CD14-positive monocyte (primary cell): ENCODE data around the gene ACP7. TPM values are rescaled to one million over a fixed set of nuclear protein-coding genes. Genes with fewer than 3 reads are reported as not detected.

Experiments
- DNase-seq, 3 donors: peaks; one replicate each; pipeline ENCODE4 v3.0.0-alpha.2; 2011 to 2022
- H2AFZ ChIP-seq: 2 replicates; pipeline ENCODE4 v1.6.0; 2012; ENCODE audit warnings: mild to moderate bottlenecking, low read depth, low read length, inconsistent platforms; ENCODE audit not compliant: insufficient read depth, poor library complexity, severe bottlenecking
- H3K27ac ChIP-seq, 2 donors: 1 replicate in 1 of 2; 2 replicates in 1 of 2; pipeline ENCODE4 v1.5.1; 2012 to 2013; ENCODE audit warnings: low read length in 2 of 2, control low read depth in 1 of 2, inconsistent platforms in 1 of 2, low read depth in 1 of 2, mild to moderate bottlenecking in 1 of 2
- H3K27me3 ChIP-seq, 2 donors: one replicate each; pipeline versions ENCODE4 v1.6.0 to v1.6.1; 2011 to 2013; ENCODE audit warnings: low read length in 2 of 2; ENCODE audit not compliant: control insufficient read depth in 2 of 2, insufficient read depth in 2 of 2
- H3K36me3 ChIP-seq, 2 donors: replicated peaks in 1 of 2; 1 replicate in 1 of 2; 2 replicates in 1 of 2; pipeline versions ENCODE4 v1.5.1 to v1.6.1; 2012 to 2013; ENCODE audit warnings: low read length in 2 of 2, control low read depth in 1 of 2, inconsistent platforms in 1 of 2, mild to moderate bottlenecking in 1 of 2; ENCODE audit not compliant: insufficient read depth in 2 of 2, control insufficient read depth in 1 of 2
- H3K4me1 ChIP-seq, 2 donors: 1 replicate in 1 of 2; 2 replicates in 1 of 2; pipeline versions ENCODE4 v1.5.1 to v1.6.1; 2012 to 2013; ENCODE audit warnings: low read length in 2 of 2, control low read depth in 1 of 2, inconsistent platforms in 1 of 2, mild to moderate bottlenecking in 1 of 2, moderate library complexity in 1 of 2; ENCODE audit not compliant: insufficient read depth in 2 of 2, control insufficient read depth in 1 of 2
- H3K4me2 ChIP-seq: replicated peaks from 2 replicates; pipeline ENCODE3; 2012; ENCODE audit warnings: low read length, moderate library complexity, mild to moderate bottlenecking; ENCODE audit not compliant: poor library complexity, severe bottlenecking; ENCODE audit errors: extremely low read depth
- H3K4me3 ChIP-seq, 3 experiments: fragments of 200-600 bp in 1 of 3; sonication (generic) in 1 of 3; replicated peaks in 1 of 3; 1 replicate in 2 of 3; 2 replicates in 1 of 3; pipeline ENCODE4 v1.5.1; 2011 to 2013; ENCODE audit warnings: low read length in 3 of 3, mild to moderate bottlenecking in 3 of 3, control low read depth in 2 of 3, low read depth in 2 of 3, inconsistent platforms in 1 of 3, moderate library complexity in 1 of 3
- H3K79me2 ChIP-seq: 2 replicates; pipeline ENCODE4 v1.6.0; 2012; ENCODE audit warnings: mild to moderate bottlenecking, control low read depth, inconsistent platforms, low read length, moderate library complexity; ENCODE audit not compliant: insufficient read depth
- H3K9ac ChIP-seq: 2 replicates; pipeline ENCODE4 v1.6.0; 2017; ENCODE audit warnings: low read length, mild to moderate bottlenecking; ENCODE audit not compliant: insufficient read depth, poor library complexity, severe bottlenecking
- H3K9me3 ChIP-seq, 2 donors: replicated peaks in 1 of 2; 1 replicate in 1 of 2; 2 replicates in 1 of 2; pipeline versions ENCODE4 v1.5.1 to v1.6.1; 2012 to 2013; ENCODE audit warnings: low read length in 2 of 2, control low read depth in 1 of 2; ENCODE audit not compliant: control insufficient read depth in 1 of 2, insufficient read depth in 1 of 2
- H4K20me1 ChIP-seq: 2 replicates; pipeline ENCODE4 v1.6.0; 2012; ENCODE audit warnings: mild to moderate bottlenecking, low read length, control low read depth, moderate library complexity; ENCODE audit not compliant: insufficient read depth
- H3K27ac Mint-ChIP-seq, 7 donors: one replicate each; pipeline ENCODE4 v1.8.0; 2020; ENCODE audit warnings: mild to moderate bottlenecking in 7 of 7, mixed read lengths in 7 of 7, moderate library complexity in 6 of 7, inconsistent platforms in 2 of 7
- H3K27me3 Mint-ChIP-seq, 3 donors: one replicate each; pipeline ENCODE4 v1.8.0; 2021 to 2022; ENCODE audit warnings: low read depth in 3 of 3, mild to moderate bottlenecking in 3 of 3, mixed read lengths in 3 of 3, moderate library complexity in 3 of 3, inconsistent platforms in 1 of 3
- H3K36me3 Mint-ChIP-seq, 2 donors: one replicate each; pipeline ENCODE4 v1.8.0; 2020; ENCODE audit warnings: mixed read lengths in 2 of 2, inconsistent platforms in 1 of 2, mild to moderate bottlenecking in 1 of 2
- H3K4me1 Mint-ChIP-seq: one replicate; pipeline ENCODE4 v1.8.0; 2020; ENCODE audit warnings: mild to moderate bottlenecking, mixed read lengths
- H3K4me3 Mint-ChIP-seq, 2 donors: one replicate each; pipeline ENCODE4 v1.8.0; 2020; ENCODE audit warnings: mild to moderate bottlenecking in 2 of 2, mixed read lengths in 2 of 2, moderate library complexity in 1 of 2
- H3K9me3 Mint-ChIP-seq, 7 donors: one replicate each; pipeline ENCODE4 v1.8.0; 2020 to 2022; ENCODE audit warnings: mixed read lengths in 7 of 7, mild to moderate bottlenecking in 6 of 7, moderate library complexity in 6 of 7, inconsistent platforms in 2 of 7
- WGBS: methylation state at CpG from one replicate; pipeline ENCODE4 v1.1.5; 2013; ENCODE audit warnings: missing lambda C conversion rate; ENCODE audit not compliant: insufficient coverage; 5-methylcytosine and 5-hydroxymethylcytosine counted together
- intact Hi-C, 2 donors: fragments of 100-400 bp; cut with micrococcal nuclease; formaldehyde crosslinking; loops; one replicate each; pipeline versions ENCODE4 v1.15.0 to v1.15.1; 2023
- polyA plus RNA-seq, 3 donors: library from polyadenylated mRNA; depleted of rRNA in 1 of 3; unstranded in 2 of 3; stranded (reverse) in 1 of 3; fragments of 300-500 nt in 2 of 3; fragments of >200 nt in 1 of 3; fragmentation: Illumina TruSeq in 2 of 3; gene quantifications; 1 replicate in 2 of 3; 2 replicates in 1 of 3; pipeline ENCODE4 v1.2.3, GENCODE V29; 2012 to 2021
- TF ChIP-seq, protein P1 (sequence below): fragments of 200-600 bp; IDR thresholded peaks from one replicate; pipeline ENCODE4 v1.8.0; 2022; ENCODE audit warnings: antibody characterized with exemption, mild to moderate bottlenecking

ACP7 gene
- polyA plus RNA-seq, 3 donors: not detected

DNA sequence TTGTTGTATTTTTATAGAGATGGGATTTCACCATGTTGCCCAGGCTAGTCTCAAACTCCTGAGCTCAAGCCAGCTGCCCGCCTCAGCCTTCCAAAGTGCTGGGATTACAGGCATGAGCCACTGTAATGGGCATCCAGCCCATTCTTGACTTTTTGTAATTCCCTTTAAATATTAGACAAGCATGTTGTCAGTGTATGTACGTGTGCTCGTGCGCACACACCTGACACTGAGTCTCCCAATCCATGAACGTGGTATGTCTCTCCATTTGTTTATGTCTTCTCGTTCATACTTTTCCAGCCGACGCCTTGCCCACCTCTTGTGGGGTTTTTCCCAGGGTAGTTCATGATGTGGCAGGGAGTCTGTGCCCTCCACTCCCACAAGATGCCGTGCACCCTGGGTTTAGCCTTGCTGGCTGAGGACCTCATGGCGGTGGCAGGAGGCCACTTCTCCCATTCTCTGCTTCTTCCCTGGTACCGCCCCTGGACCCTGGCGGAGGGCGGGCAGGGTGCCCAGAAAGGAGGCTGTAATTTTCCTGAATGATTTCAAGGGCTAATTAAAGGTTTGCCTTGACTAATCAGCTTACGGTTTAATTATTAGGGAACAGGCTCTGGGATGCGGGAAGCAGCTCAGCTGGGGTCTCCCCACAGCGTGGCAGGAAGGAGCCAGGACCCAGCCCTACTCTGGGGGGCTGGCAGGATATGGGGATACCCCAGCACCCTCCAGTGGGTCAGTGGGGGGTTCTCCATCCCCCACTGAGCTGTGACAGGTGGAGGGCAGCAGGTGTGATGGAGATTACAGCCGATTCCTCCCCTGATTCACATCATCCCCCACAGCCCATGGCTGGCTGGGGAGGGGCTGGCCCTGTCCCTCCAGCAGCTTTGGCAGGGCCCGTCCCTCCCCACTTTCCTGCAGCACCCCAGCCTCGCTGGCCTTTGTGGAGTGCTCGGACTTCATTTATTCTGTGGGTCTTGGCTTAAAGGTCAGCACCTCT is 54.3 kb downstream of the ACP7 start:
- H3K4me2 ChIP-seq: no peak overlapping the region
- peaks cover 11 to 14% of the 10 kb centered on the region in 2 donors for H3K4me1 ChIP-seq
- Mint-ChIP-seq H3K4me3 (no peak overlapping the region), H3K27me3 (no peaks in the 10 kb centered on the region), H3K36me3 (peaks cover 4 to 6% of the 10 kb centered on the region in 2 donors), H3K9me3 (no peaks in the 10 kb centered on the region), H3K4me1 (peaks cover 28% of the 10 kb centered on the region), H3K27ac (peak overlapping the region in 2 of 7 donors; percentile 50 to 59)
- H3K9ac ChIP-seq: no peak overlapping the region
- no peaks in the 10 kb centered on the region for H3K36me3 ChIP-seq
- no peak overlapping the region for H2AFZ ChIP-seq
- no peak overlapping the region for H3K27ac ChIP-seq
- TF ChIP-seq, protein P1, sequence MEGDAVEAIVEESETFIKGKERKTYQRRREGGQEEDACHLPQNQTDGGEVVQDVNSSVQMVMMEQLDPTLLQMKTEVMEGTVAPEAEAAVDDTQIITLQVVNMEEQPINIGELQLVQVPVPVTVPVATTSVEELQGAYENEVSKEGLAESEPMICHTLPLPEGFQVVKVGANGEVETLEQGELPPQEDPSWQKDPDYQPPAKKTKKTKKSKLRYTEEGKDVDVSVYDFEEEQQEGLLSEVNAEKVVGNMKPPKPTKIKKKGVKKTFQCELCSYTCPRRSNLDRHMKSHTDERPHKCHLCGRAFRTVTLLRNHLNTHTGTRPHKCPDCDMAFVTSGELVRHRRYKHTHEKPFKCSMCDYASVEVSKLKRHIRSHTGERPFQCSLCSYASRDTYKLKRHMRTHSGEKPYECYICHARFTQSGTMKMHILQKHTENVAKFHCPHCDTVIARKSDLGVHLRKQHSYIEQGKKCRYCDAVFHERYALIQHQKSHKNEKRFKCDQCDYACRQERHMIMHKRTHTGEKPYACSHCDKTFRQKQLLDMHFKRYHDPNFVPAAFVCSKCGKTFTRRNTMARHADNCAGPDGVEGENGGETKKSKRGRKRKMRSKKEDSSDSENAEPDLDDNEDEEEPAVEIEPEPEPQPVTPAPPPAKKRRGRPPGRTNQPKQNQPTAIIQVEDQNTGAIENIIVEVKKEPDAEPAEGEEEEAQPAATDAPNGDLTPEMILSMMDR: no peak
- no peak for DNase-seq
- 92% methylated on average over 10 of the region's 20 CpGs for WGBS
- H3K79me2 ChIP-seq: peaks cover 51% of the 10 kb centered on the region
- H3K4me3 ChIP-seq: no peak overlapping the region
- no peaks in the 10 kb centered on the region for H3K9me3 ChIP-seq
- peaks cover 62% of the 10 kb centered on the region for H4K20me1 ChIP-seq
- no peaks in the 10 kb centered on the region for H3K27me3 ChIP-seq
- intact Hi-C loops: no loop called here

DNA sequence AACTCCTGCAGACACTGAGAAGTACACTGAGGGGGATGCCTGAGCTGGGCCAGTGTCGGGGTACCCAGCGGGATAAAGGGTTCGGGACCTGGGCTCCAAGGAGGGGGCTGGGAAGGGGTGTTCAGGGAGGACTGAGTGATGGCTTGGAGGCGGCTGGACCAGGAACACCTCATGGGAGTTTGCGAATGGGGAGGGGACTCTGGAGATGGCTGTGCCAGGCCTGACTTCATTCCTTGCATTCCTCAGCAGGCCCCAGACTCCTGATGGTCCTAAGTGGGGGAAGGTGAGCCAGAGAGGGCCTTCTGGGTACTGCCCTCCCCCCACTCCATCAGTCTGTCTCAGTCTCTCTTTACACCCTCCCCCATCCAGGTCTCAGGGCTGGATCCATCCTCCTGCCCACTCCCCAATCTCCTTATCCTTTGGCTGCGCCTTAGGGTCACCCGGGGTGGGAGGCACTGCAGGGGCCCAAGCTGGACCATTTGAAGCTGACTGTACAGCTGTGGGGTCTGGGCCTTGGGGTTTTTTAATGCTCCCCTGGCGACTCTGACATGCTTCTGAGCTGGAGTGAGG is 55.2 kb downstream of the ACP7 start:
- H3K79me2 ChIP-seq: peaks cover 46% of the 10 kb centered on the region

More for the DNA sequence above, 55.2 kb downstream of the ACP7 start:
- Mint-ChIP-seq H3K4me3 (no peak overlapping the region), H3K27ac (no peak overlapping the region), H3K4me1 (peaks cover 29% of the 10 kb centered on the region), H3K27me3 (peaks cover 0 to 1% (median 0%) of the 10 kb centered on the region in 3 donors), H3K9me3 (no peaks in the 10 kb centered on the region), H3K36me3 (peaks cover 4 to 6% of the 10 kb centered on the region in 2 donors)
- intact Hi-C loops: no loop called here
- 94% methylated on average over 4 of the region's 8 CpGs for WGBS
- peaks cover 13% of the 10 kb centered on the region in 2 donors for H3K4me1 ChIP-seq
- no peaks in the 10 kb centered on the region for H3K9me3 ChIP-seq
- H3K27ac ChIP-seq: no peak overlapping the region
- H4K20me1 ChIP-seq: peaks cover 59% of the 10 kb centered on the region
- no peak overlapping the region for H3K4me2 ChIP-seq
- H3K27me3 ChIP-seq: no peaks in the 10 kb centered on the region
- DNase-seq: no peak
- no peaks in the 10 kb centered on the region for H3K36me3 ChIP-seq
- H3K4me3 ChIP-seq: no peak overlapping the region
- H3K9ac ChIP-seq: no peak overlapping the region
- no peak overlapping the region for H2AFZ ChIP-seq
- TF ChIP-seq, protein P1: no peak
